ENCODE data around the gene HIVEP3.

- TF ChIP-seq CTCF (IDR thresholded peaks at IDR 0.05) (no peak), SMC3 (IDR thresholded peaks at IDR 0.05; ENCODE audit: low read depth, low read length) (no peak), MXI1 (IDR thresholded peaks at IDR 0.05; ENCODE audit: low read depth, low read length) (no peak), GATA2 (CRISPR knock-in tag; IDR thresholded peaks at IDR 0.05) (no peak)
These were observed 62.4 kb downstream of the HIVEP3 start for GRCh38 chr1:41856151-41856943.
